SK-N-MC (cell line): ENCODE results near the gene FTH1.

Experiments
- EZH2 ChIP-seq: fragments of 200-600 bp; sonication (generic); IDR thresholded peaks from one replicate; pipeline ENCODE4 v1.6.1; 2017; ENCODE audit warnings: antibody characterized with exemption
- POLR2AphosphoS5 ChIP-seq: IDR thresholded peaks from 2 replicates; pipeline ENCODE4 v1.6.1; 2012; ENCODE audit warnings: mild to moderate bottlenecking, low read depth, low read length, borderline replicate concordance

- TF ChIP-seq EZH2 (no peak), POLR2AphosphoS5 (no peak)
Observed at GRCh38 chr11:61951484-61952135, 15.8 kb downstream of the FTH1 start.
